GM12878 (cell line): ENCODE measurements around the gene SF3B4. TPM values are rescaled to one million over a fixed set of nuclear protein-coding genes. Genes with fewer than 3 reads are reported as not detected.
A peak's percentile ranks its signal among the peaks of the same experiment; 100 is the strongest.

Experiments
- ATAC-seq: fragments of 200-7000 bp; cut with Tn5 transposase; 3 replicates; pipeline ENCODE4 v1.9.1; 2020; ENCODE audit warnings: mild to moderate bottlenecking, moderate library complexity
- BruUV-seq: library from RNA; stranded (reverse); fragments of 400-500 nt; replicated peaks from 2 replicates; lab custom pipeline; 2021; lab: Mats Ljungman, UMichigan
- CTCF ChIA-PET: fragments of 300-600 bp; sonication (Branson Sonifier 250); formaldehyde crosslinking; extraction: SDS; loops from one replicate; lab custom pipeline; 2021; ENCODE audit warnings: inconsistent platforms; lab: Yijun Ruan, JAX
- POLR2A ChIA-PET: fragments of 350-600 bp; formaldehyde crosslinking; extraction: SDS; loops from one replicate; lab custom pipeline; 2021; ENCODE audit warnings: inconsistent platforms; lab: Charles Lee
- RAD21 ChIA-PET: fragments of 300-600 bp; sonication (Branson Sonifier 250); formaldehyde crosslinking; loops from one replicate; lab custom pipeline; 2023; ENCODE audit warnings: antibody characterized with exemption; ENCODE audit not compliant: unreplicated experiment; lab: Charles Lee
- SMC1A ChIA-PET: fragments of 300-600 bp; sonication (Branson Sonifier 250); formaldehyde crosslinking; loops from one replicate; lab custom pipeline; 2023; ENCODE audit not compliant: unreplicated experiment, uncharacterized antibody; lab: Charles Lee
- DNase-seq: peaks from one replicate; pipeline ENCODE4 v3.0.0-alpha.2; 2011; ENCODE audit warnings: low read depth, low spot score
- FAIRE-seq: peaks from 3 replicates; lab custom pipeline; 2011; peaks lifted over from hg19 to GRCh38; lab: Jason Lieb, UNC
- H2AFZ ChIP-seq: 2 replicates; pipeline ENCODE4 v1.6.0; 2011; ENCODE audit warnings: low read depth, low read length, control low read depth; ENCODE audit not compliant: control insufficient read depth
- H3K27ac ChIP-seq: 2 replicates; pipeline ENCODE4 v1.5.1; 2011; ENCODE audit warnings: control low read depth; ENCODE audit not compliant: control insufficient read depth, insufficient read depth
- H3K27me3 ChIP-seq, 2 experiments: replicated peaks in 1 of 2; 2 replicates each; pipeline versions ENCODE4 v1.6.0 to v1.6.1; 2011; ENCODE audit warnings: low read length in 1 of 2; ENCODE audit not compliant: control insufficient read depth in 2 of 2, insufficient read depth in 2 of 2
- H3K36me3 ChIP-seq, 2 experiments: 2 replicates each; pipeline ENCODE4 v1.5.1; 2011; ENCODE audit warnings: low read length in 1 of 2; ENCODE audit not compliant: control insufficient read depth in 2 of 2, insufficient read depth in 2 of 2
- H3K4me1 ChIP-seq: 2 replicates; pipeline ENCODE4 v1.6.1; 2011; ENCODE audit warnings: mild to moderate bottlenecking, low read length, moderate library complexity, mixed read lengths; ENCODE audit not compliant: control insufficient read depth, insufficient read depth
- H3K4me2 ChIP-seq: 2 replicates; pipeline ENCODE4 v1.6.0; 2011; ENCODE audit warnings: control low read depth; ENCODE audit not compliant: control insufficient read depth, insufficient read depth
- H3K4me3 ChIP-seq: fragments of 200-600 bp; sonication (generic); 2 replicates; pipeline ENCODE4 v1.5.1; 2016
- H3K79me2 ChIP-seq: 2 replicates; pipeline ENCODE4 v1.6.0; 2011; ENCODE audit warnings: low read length; ENCODE audit not compliant: control insufficient read depth, insufficient read depth
- H3K9ac ChIP-seq: 2 replicates; pipeline ENCODE4 v1.8.0; 2011; ENCODE audit warnings: low read length, control low read depth, mixed read lengths; ENCODE audit not compliant: control insufficient read depth, insufficient read depth
- H3K9me3 ChIP-seq: replicated peaks from 3 replicates; pipeline ENCODE4 v1.5.1; 2011; ENCODE audit warnings: mild to moderate bottlenecking, low read length; ENCODE audit not compliant: control insufficient read depth, insufficient read depth
- H4K20me1 ChIP-seq: 2 replicates; pipeline ENCODE4 v1.6.0; 2011; ENCODE audit not compliant: control insufficient read depth, insufficient read depth
- BACH1 ChIP-seq: fragments of 450-650 bp; IDR thresholded peaks from 2 replicates; pipeline ENCODE4 v1.6.1; 2017; ENCODE audit warnings: mild to moderate bottlenecking, borderline replicate concordance
- BHLHE40 ChIP-seq, 2 experiments: fragments of 450-650 bp in 1 of 2; IDR thresholded peaks; 2 replicates each; pipeline ENCODE4 v1.6.1; 2011 to 2017; ENCODE audit warnings: low read depth in 2 of 2, borderline replicate concordance in 1 of 2, improper control_type of control experiment in 1 of 2, low read length in 1 of 2, mild to moderate bottlenecking in 1 of 2
- CHD4 ChIP-seq: fragments of 200-600 bp; sonication (generic); IDR thresholded peaks from 2 replicates; pipeline ENCODE4 v1.6.1; 2016; ENCODE audit warnings: mild to moderate bottlenecking
- EED ChIP-seq: sonication (generic); IDR thresholded peaks from 2 replicates; pipeline ENCODE4 v1.6.1; 2016; ENCODE audit warnings: antibody characterized with exemption, low read depth
- ETV6 ChIP-seq, 2 experiments: fragments of 450-650 bp in 1 of 2; IDR thresholded peaks in 1 of 2; conservative IDR thresholded peaks in 1 of 2; 2 replicates each; pipeline ENCODE4 v1.6.1; 2014; ENCODE audit warnings: antibody characterized with exemption in 1 of 2, borderline replicate concordance in 1 of 2, low read depth in 1 of 2, mild to moderate bottlenecking in 1 of 2, moderate library complexity in 1 of 2
- MYC ChIP-seq: IDR thresholded peaks from 2 replicates; pipeline ENCODE4 v1.6.1; 2011; ENCODE audit warnings: mild to moderate bottlenecking, low read length, moderate library complexity, inconsistent platforms; ENCODE audit not compliant: insufficient read depth, insufficient replicate concordance, insufficient read length, severe bottlenecking
- NR2C2 ChIP-seq: IDR thresholded peaks from 2 replicates; pipeline ENCODE4 v1.6.1; 2011; ENCODE audit warnings: borderline replicate concordance, low read depth; ENCODE audit not compliant: control insufficient read depth, insufficient read length
- NR2F1 ChIP-seq: fragments of 450-650 bp; conservative IDR thresholded peaks from 2 replicates; pipeline ENCODE4 v1.6.1; 2017; ENCODE audit warnings: mild to moderate bottlenecking
- POLR2A ChIP-seq: IDR thresholded peaks from 2 replicates; pipeline ENCODE4 v1.6.1; 2011; ENCODE audit warnings: low read depth, mild to moderate bottlenecking, low read length
- RAD21 ChIP-seq: IDR thresholded peaks from 2 replicates; pipeline ENCODE4 v1.6.1; 2011; ENCODE audit warnings: mild to moderate bottlenecking, low read depth, low read length, moderate library complexity; ENCODE audit not compliant: insufficient read depth
- RAD51 ChIP-seq: fragments of 450-650 bp; IDR thresholded peaks from 2 replicates; pipeline ENCODE4 v1.6.1; 2016; ENCODE audit warnings: moderate library complexity, mild to moderate bottlenecking, inconsistent platforms
- YY1 ChIP-seq: IDR thresholded peaks from 2 replicates; pipeline ENCODE4 v1.6.1; 2011; ENCODE audit warnings: low read depth, mild to moderate bottlenecking, low read length
- WGBS: methylation state at CpG from one replicate; pipeline ENCODE4 v1.1.6; 2016; ENCODE audit warnings: low lambda C conversion rate; ENCODE audit not compliant: insufficient replicate concordance, insufficient coverage; ENCODE audit errors: missing lambda C conversion rate; 5-methylcytosine and 5-hydroxymethylcytosine counted together
- in situ Hi-C: fragments of 300-500 bp; cut with MboI; formaldehyde crosslinking; loops from 9 replicates; pipeline ENCODE4 v1.14.3; 2018; ENCODE audit warnings: mixed read lengths
- intact Hi-C: fragments of 100-400 bp; cut with micrococcal nuclease; formaldehyde crosslinking; loops from one replicate; pipeline ENCODE4 v1.14.2; 2022; ENCODE audit not compliant: unreplicated experiment
- polyA plus RNA-seq, 11 experiments: library from polyadenylated mRNA; depleted of rRNA in 4 of 11; unstranded in 6 of 11; stranded (reverse) in 5 of 11; fragments of >200 nt; fragmentation: Nextera tagmentation in 4 of 11; fragmentation: Illumina TruSeq in 1 of 11; extraction: Ambion mirVana in 4 of 11; extraction: Trizol in 1 of 11; gene quantifications; 1 replicate in 1 of 11; 2 replicates in 10 of 11; pipeline versions ENCODE4 v1.2.1 to v1.2.3, GENCODE V29; 2011 to 2016; ENCODE audit warnings: inconsistent platforms in 2 of 11, missing spikeins in 2 of 11, low read depth in 1 of 11
- total RNA-seq, 4 experiments: library from RNA; depleted of rRNA in 3 of 4; stranded (reverse); fragments of >200 nt in 3 of 4; fragmentation: Illumina TruSeq in 1 of 4; extraction: Trizol in 1 of 4; gene quantifications; 2 replicates each; pipeline versions ENCODE4 v1.2.1 to v1.2.3, GENCODE V29; 2013 to 2021

The SF3B4 gene
- total and polyA plus RNA-seq, 10 of the 15 experiments (the other 5 are each of a cell fraction or from before 2014, with no cell fraction given), result 1.9 to 146 (median 27.5) TPM

DNA sequence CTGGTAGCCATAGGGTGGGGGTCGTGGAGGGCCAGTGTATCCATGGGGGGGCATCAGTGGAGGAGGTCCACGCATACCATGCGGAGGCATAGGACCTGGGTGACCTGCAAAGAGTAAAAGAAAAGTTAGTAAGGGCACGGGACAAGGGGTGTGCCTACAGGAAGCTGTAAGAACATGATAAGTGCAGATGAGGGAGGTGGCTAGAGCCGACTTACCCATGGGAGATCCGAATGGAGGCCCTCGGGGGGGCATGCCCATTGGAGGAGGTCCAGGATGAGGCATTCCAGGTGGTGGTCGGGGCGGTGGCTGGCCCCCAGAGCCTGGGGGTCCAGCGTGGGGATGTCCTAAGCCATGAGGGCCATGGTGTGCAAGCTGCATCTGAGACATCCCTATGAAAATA, 4.0 kb downstream of the SF3B4 start (continued):
- TF ChIP-seq RAD21, result no peak

DNA sequence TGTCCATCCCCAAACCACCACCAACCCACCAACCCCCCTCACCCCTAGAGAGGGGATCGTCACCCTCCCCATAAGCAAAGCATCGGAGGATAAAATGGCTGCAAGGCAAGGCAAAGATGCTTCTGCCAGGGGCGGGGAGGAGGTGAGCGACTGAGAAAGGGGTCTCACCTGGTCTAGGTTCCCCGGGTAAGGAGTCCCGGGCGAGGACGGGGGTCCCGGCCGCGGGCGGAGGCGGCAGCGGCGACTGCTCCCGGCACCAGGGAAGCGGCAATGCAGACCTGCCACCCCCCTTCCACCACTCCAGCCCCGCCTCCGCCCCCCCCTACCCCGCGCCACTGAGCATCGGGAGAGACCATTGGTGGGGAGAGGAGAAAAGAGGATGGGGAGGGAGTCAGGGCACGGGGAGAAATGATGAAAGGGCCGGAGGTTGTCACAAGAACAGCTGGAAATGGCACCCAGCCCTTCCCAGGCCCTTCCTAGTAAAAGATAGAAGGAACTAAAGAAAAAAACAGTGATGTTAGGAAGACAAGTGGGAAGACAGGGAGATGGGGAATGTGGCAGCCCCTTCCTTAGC, 9.9 kb downstream of the SF3B4 start, which contains the start of gene SV2A:
SV2A (minus strand) TSS at position 274 of the 574 bp plus-strand sequence. CDS start 4,004 bp downstream, outside the sequence.
- peak within 1 kb of the TSS; percentile 32 for H3K4me2 ChIP-seq

More for the DNA sequence above, 9.9 kb downstream of the SF3B4 start, which contains the start of gene SV2A:
- no TSS peak for BruUV-seq
- Histone ChIP-seq H3K27me3 (peaks cover 0 to 3% of the 10 kb centered on the region in 2 experiments; a peak in 2 of 4 replicates), H3K4me3 (peak within 1 kb of the TSS; percentile 32; the same call in 1 of the 2 replicates), H2AFZ (peak within 1 kb of the TSS; percentile 37; the same call in 1 of the 2 replicates), H3K79me2 (no peaks in the 10 kb centered on the region), H3K9me3 (no peaks in the 10 kb centered on the region), H3K27ac (no peak within 1 kb of the TSS), H4K20me1 (no peaks in the 10 kb centered on the region), H3K4me1 (peaks cover 10% of the 10 kb centered on the region; the same call in 1 of the 2 replicates), H3K9ac (no peak within 1 kb of the TSS), H3K36me3 (no peaks in the 10 kb centered on the region)
- ChIA-PET POLR2A (no interaction called here), CTCF (no interaction called here), SMC1A (no interaction called here), RAD21 (no interaction called here)
- 2% methylated on average over 19 of the region's 24 CpGs for WGBS
- ATAC-seq (peak; percentile 52), DNase-seq (no peak), FAIRE-seq (no peak)
- TF ChIP-seq BACH1, result no peak
- no peak for TF ChIP-seq NR2F1
- peak; percentile 70; the same call in 1 of the 2 replicates for TF ChIP-seq YY1
- TF ChIP-seq ETV6 (conservative IDR thresholded peaks at IDR 0.05 in 1 of 2, IDR thresholded peaks at IDR 0.05 in 1 of 2; ENCODE audit: borderline replicate concordance in 1 of 2, low read depth in 1 of 2), result no peak
- TF ChIP-seq RAD51, result no peak
- no peak for TF ChIP-seq BHLHE40 (IDR thresholded peaks at IDR 0.05; ENCODE audit: borderline replicate concordance in 1 of 2, low read depth in 2 of 2, low read length in 1 of 2)
- TF ChIP-seq POLR2A, result peak; percentile 63
- TF ChIP-seq EED, result 0 out of 2 replicates have a peak, but pooled peaks have one; percentile 6
- TF ChIP-seq CHD4, result no peak
- TF ChIP-seq NR2C2, result no peak
- no peak for TF ChIP-seq MYC
- in situ Hi-C loops (no loop called here), intact Hi-C loops (no loop called here)
